Left lung (tissue), 10 donors: ENCODE results near the gene JAKMIP1. TPM values are rescaled to one million over a fixed set of nuclear protein-coding genes. Genes with fewer than 3 reads are reported as not detected.

ENCODE experiments used
- ATAC-seq: fragments of 200-7000 bp; cut with Tn5 transposase; one replicate; pipeline ENCODE4 v1.9.1; 2020; ENCODE audit warnings: moderate library complexity
- DNase-seq, 4 donors: peaks; one replicate each; pipeline ENCODE4 v3.0.0-alpha.2; 2013 to 2020
- H3K27ac ChIP-seq, 2 donors: fragments of 200-600 bp; sonication (generic) in 1 of 2; one replicate each; pipeline versions ENCODE4 v1.5.0 to v1.8.0; 2020 to 2021
- H3K27me3 ChIP-seq, 2 donors: fragments of 200-600 bp; sonication (generic) in 1 of 2; one replicate each; pipeline versions ENCODE4 v1.5.0 to v1.8.0; 2020 to 2021
- H3K36me3 ChIP-seq, 2 donors: fragments of 200-600 bp; sonication (generic) in 1 of 2; one replicate each; pipeline versions ENCODE4 v1.5.0 to v1.8.0; 2020 to 2021
- H3K4me1 ChIP-seq, 2 donors: fragments of 200-600 bp; one replicate each; pipeline ENCODE4 v1.8.0; 2021
- H3K4me3 ChIP-seq, 2 donors: fragments of 200-600 bp; sonication (generic) in 1 of 2; one replicate each; pipeline versions ENCODE4 v1.5.0 to v1.8.0; 2020 to 2021; ENCODE audit warnings: mild to moderate bottlenecking in 1 of 2
- H3K9me3 ChIP-seq, 2 donors: fragments of 200-600 bp; sonication (generic) in 1 of 2; one replicate each; pipeline versions ENCODE4 v1.5.0 to v1.8.0; 2020 to 2021
- intact Hi-C, 2 donors: fragments of 100-400 bp; cut with DNase I; formaldehyde crosslinking; loops; one replicate each; pipeline versions ENCODE4 v1.11.2 to v1.14.2; 2022
- polyA plus RNA-seq, 6 donors: library from polyadenylated mRNA; unstranded; fragments of 120-200 nt; gene quantifications; one replicate each; pipeline ENCODE4 v1.2.1, GENCODE V29; 2013; ENCODE audit not compliant: insufficient read length in 6 of 6
- total RNA-seq, 2 donors: library from RNA; stranded (reverse); fragmentation: NEBNext Ultra II Directional; extraction: Animal tissue kit (Norgen Biotek cat#: 25700); gene quantifications; one replicate each; pipeline ENCODE4 v1.2.1, GENCODE V29; 2021
- TF ChIP-seq, protein P1 (sequence below), 2 donors: fragments of 200-600 bp; sonication (generic) in 1 of 2; IDR thresholded peaks; one replicate each; pipeline versions ENCODE4 v1.5.0 to v1.8.0; 2021; ENCODE audit warnings: antibody characterized with exemption in 2 of 2
- donor health status: DM: no; HTN: yes; CAD: no.
- donor health status: DM: no; HTN: no; CAD: no.

JAKMIP1 gene
- total and polyA plus RNA-seq, 8 donors: 0.13 to 0.79 (median 0.21) TPM; not detected in 1

DNA sequence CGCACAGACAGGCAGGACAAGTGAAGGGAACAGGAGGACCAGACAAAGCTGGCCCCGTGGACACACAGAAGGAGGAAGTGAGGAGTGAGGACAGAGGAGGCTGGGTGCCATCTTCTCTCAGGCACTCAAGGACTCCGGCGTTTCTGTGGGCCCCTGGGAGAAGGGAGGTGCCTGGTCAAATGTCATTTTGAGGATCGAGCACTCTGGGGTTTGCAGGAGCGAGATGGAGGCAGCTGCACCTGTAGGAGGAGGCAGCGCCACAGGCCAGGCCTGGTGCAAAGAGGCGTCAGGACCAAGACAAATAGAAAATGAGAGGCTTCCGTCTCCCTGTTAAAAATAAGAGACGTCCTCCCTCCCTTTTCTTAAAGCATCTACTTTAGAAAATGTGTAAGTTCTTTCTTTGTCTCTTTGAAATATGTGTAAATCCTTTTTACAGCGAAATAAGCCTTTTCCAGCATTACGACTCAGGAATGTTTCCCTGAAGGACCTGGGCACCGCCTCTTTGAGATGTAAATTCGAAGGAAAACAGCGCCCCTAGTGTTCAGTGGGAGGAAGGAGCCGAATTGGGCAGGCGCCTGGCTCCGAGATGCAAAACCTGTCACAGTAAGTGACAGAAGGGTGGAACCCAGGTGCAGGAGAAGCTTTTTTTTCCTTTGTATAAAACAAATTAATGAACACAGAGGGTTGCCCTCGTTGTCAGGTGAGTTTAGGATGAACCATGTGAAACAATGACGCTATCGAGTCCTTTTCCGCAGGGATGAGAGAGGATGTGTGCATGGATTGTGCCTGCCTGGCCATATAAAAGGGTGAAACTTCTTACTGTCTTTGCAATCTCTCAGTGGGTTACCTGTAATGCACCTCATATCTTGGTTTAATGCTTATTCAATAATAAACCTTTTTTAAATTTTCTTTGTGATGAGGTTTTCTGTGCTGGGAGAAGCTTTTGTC lies 180.8 kb downstream of the JAKMIP1 start:
- Histone ChIP-seq H3K4me1 (no peaks in the 10 kb centered on the region), H3K27ac (no peak overlapping the region), H3K36me3 (no peaks in the 10 kb centered on the region), H3K9me3 (no peaks in the 10 kb centered on the region), H3K27me3 (peaks cover 0 to 55% of the 10 kb centered on the region in 2 donors), H3K4me3 (no peak overlapping the region)
- intact Hi-C loops: no loop called here
- DNase-seq (peak in 2 of 4 donors; percentile 29 to 48), ATAC-seq (peak; percentile 74)
- TF ChIP-seq, protein P1, sequence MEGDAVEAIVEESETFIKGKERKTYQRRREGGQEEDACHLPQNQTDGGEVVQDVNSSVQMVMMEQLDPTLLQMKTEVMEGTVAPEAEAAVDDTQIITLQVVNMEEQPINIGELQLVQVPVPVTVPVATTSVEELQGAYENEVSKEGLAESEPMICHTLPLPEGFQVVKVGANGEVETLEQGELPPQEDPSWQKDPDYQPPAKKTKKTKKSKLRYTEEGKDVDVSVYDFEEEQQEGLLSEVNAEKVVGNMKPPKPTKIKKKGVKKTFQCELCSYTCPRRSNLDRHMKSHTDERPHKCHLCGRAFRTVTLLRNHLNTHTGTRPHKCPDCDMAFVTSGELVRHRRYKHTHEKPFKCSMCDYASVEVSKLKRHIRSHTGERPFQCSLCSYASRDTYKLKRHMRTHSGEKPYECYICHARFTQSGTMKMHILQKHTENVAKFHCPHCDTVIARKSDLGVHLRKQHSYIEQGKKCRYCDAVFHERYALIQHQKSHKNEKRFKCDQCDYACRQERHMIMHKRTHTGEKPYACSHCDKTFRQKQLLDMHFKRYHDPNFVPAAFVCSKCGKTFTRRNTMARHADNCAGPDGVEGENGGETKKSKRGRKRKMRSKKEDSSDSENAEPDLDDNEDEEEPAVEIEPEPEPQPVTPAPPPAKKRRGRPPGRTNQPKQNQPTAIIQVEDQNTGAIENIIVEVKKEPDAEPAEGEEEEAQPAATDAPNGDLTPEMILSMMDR (IDR thresholded peaks at IDR 0.05): peak; percentile 83

DNA sequence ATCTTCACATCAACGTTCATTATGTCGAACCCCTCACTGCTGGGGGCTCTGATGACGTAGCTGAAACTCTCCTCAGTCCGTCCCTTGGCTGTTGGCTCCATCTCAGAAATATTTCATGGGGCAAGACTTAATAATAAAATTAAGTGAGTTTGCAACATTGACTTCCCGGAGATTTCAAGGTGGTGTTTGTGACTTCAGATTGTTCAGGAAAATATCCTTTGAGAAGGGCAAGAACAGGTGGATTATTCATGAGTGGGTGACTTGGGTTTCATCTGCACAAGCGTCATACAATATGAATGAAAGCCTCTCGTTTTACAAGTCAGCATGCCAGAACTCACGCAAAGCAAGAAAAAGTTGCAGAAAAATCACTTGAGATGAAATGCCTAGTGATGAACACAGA lies 182.0 kb downstream of the JAKMIP1 start, which contains the start of gene C4orf50:
Gene C4orf50, minus strand, starts transcription at position 101 of the 400 bp plus-strand sequence.
- ATAC-seq (no peak), DNase-seq (no peak)
- intact Hi-C loops: no loop called here
- no peak within 1 kb of the TSS for H3K27ac ChIP-seq
- peaks cover 0 to 48% of the 10 kb centered on the region in 2 donors for H3K27me3 ChIP-seq
- no peaks in the 10 kb centered on the region for H3K9me3 ChIP-seq
- no peaks in the 10 kb centered on the region for H3K36me3 ChIP-seq
- H3K4me3 ChIP-seq: no peak within 1 kb of the TSS
- TF ChIP-seq, protein P1 (IDR thresholded peaks at IDR 0.05): no peak
- no peaks in the 10 kb centered on the region for H3K4me1 ChIP-seq

DNA sequence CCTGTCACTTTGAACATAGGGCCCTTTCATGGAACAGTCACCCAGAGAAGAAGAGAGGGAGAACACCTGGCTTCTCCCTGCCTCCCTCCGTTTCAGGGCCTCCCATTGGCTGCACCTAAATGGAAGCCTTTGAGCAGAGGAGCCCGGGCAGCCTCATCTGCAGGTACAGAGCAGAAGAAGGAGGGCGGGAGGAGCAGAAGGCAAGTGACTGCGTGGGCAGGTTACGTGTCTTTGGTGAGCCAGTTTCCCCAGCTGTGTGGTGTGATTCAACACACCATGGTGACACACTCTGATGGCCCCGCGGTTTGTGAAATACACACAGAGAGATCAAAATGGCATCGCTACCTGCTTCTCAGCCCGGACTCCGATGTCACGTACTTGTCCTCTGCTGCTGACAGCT lies 182.5 kb downstream of the JAKMIP1 start:
- ATAC-seq (no peak), DNase-seq (no peak)
- no peaks in the 10 kb centered on the region for H3K36me3 ChIP-seq
- TF ChIP-seq, protein P1 (IDR thresholded peaks at IDR 0.05): no peak
- H3K27ac ChIP-seq: no peak overlapping the region
- H3K9me3 ChIP-seq: no peaks in the 10 kb centered on the region
- no peak overlapping the region for H3K4me3 ChIP-seq
- H3K4me1 ChIP-seq: no peaks in the 10 kb centered on the region
- intact Hi-C loops: no loop called here
- peaks cover 0 to 48% of the 10 kb centered on the region in 2 donors for H3K27me3 ChIP-seq

DNA sequence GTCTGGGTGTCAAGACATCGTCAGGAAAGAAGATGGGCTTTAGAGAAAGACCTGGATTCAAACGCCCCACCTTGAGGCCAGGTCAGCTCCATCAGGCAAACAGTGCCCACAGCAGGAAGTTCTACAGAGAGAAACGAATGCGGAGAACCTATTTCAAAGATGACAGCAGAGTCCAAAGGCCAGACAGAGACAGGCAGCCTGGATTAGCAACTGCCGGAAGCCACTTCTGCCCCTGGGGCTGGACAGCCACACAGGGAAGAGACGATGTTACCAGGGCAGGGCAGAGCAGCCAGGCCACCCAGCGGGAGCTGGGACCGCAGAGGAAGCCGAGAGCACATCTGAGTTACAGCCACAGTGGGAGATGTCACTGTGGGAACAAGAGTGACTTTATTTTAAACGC lies 183.3 kb downstream of the JAKMIP1 start:
- TF ChIP-seq, protein P1 (IDR thresholded peaks at IDR 0.05): no peak
- ATAC-seq (no peak), DNase-seq (no peak)
- no peaks in the 10 kb centered on the region for H3K36me3 ChIP-seq
- intact Hi-C loops: no loop called here
- no peak overlapping the region for H3K4me3 ChIP-seq
- no peak overlapping the region for H3K27ac ChIP-seq
- no peaks in the 10 kb centered on the region for H3K9me3 ChIP-seq
- peaks cover 0 to 41% of the 10 kb centered on the region in 2 donors for H3K27me3 ChIP-seq
- H3K4me1 ChIP-seq: no peaks in the 10 kb centered on the region

DNA sequence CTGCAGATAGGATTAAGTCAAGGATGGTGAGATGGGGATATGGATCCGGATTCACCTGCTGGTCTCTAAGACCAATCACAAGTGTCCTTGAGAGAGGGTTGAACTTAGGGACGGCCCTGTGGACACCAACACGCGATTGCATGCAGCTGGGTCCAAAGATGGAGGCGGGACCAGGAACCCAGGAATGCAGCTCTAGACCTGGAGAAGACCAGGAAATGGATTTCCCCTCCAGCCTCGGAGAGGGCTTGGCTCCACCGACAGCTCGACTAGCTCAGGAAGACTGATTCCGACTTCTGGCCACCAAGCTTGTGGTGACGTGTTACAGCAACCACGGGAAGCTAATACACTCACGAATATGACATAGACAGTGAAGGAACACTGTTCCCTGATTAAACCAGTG lies 186.8 kb downstream of the JAKMIP1 start:
- no peaks in the 10 kb centered on the region for H3K36me3 ChIP-seq
- no peak overlapping the region for H3K27ac ChIP-seq
- H3K9me3 ChIP-seq: no peaks in the 10 kb centered on the region
- no peak overlapping the region for H3K4me3 ChIP-seq
- TF ChIP-seq, protein P1 (IDR thresholded peaks at IDR 0.05): no peak
- H3K4me1 ChIP-seq: no peaks in the 10 kb centered on the region
- no peak for DNase-seq
- intact Hi-C loops: no loop called here
- H3K27me3 ChIP-seq: peaks cover 0 to 43% of the 10 kb centered on the region in 2 donors
- ATAC-seq: no peak
